ENCODE data around the gene GUCY1B1. TPM values are rescaled to one million over a fixed set of nuclear protein-coding genes. Genes with fewer than 3 reads are reported as not detected.

Gene GUCY1B1
- total RNA-seq, 1 donor from 2014 or later: 1.5 TPM

- H3K79me2 ChIP-seq (ENCODE audit: insufficient read depth, low read length): no peaks in the 10 kb centered on the region
- H3K4me3 ChIP-seq (ENCODE audit: insufficient read depth, low read depth, low read length): no peak overlapping the region
- H3K9me3 ChIP-seq (ENCODE audit: insufficient read depth, low read depth, low read length): no peaks in the 10 kb centered on the region
- H3K27ac ChIP-seq (ENCODE audit: low read depth, low read length): no peak overlapping the region
- Mint-ChIP-seq H3K27me3 (ENCODE audit: low read depth, unreplicated experiment) (no peaks in the 10 kb centered on the region), H3K27ac (ENCODE audit: unreplicated experiment) (no peak overlapping the region), H3K9me3 (ENCODE audit: unreplicated experiment) (no peaks in the 10 kb centered on the region), H3K36me3 (ENCODE audit: low read depth, unreplicated experiment) (no peaks in the 10 kb centered on the region), H3K4me1 (ENCODE audit: low read depth, unreplicated experiment) (no peaks in the 10 kb centered on the region), H3K4me3 (ENCODE audit: unreplicated experiment) (no peak overlapping the region)
- no peak for TF ChIP-seq EZH2 (IDR thresholded peaks at IDR 0.05; ENCODE audit: insufficient read depth, low read length)
- TF ChIP-seq, protein P1, sequence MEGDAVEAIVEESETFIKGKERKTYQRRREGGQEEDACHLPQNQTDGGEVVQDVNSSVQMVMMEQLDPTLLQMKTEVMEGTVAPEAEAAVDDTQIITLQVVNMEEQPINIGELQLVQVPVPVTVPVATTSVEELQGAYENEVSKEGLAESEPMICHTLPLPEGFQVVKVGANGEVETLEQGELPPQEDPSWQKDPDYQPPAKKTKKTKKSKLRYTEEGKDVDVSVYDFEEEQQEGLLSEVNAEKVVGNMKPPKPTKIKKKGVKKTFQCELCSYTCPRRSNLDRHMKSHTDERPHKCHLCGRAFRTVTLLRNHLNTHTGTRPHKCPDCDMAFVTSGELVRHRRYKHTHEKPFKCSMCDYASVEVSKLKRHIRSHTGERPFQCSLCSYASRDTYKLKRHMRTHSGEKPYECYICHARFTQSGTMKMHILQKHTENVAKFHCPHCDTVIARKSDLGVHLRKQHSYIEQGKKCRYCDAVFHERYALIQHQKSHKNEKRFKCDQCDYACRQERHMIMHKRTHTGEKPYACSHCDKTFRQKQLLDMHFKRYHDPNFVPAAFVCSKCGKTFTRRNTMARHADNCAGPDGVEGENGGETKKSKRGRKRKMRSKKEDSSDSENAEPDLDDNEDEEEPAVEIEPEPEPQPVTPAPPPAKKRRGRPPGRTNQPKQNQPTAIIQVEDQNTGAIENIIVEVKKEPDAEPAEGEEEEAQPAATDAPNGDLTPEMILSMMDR (IDR thresholded peaks at IDR 0.05; ENCODE audit: insufficient read depth, low read depth, low read length): no peak
- no peak overlapping the region for H3K4me2 ChIP-seq (ENCODE audit: low read length)
- H3K36me3 ChIP-seq (ENCODE audit: insufficient read depth, low read length): no peaks in the 10 kb centered on the region
- H3K27me3 ChIP-seq (ENCODE audit: insufficient read depth, low read length): no peaks in the 10 kb centered on the region
- no peak overlapping the region for H2AFZ ChIP-seq (ENCODE audit: low read depth, low read length)
- FAIRE-seq: no peak
- DNase-seq (ENCODE audit: low read depth): no peak
- H3K4me1 ChIP-seq (ENCODE audit: insufficient read depth, low read length): peaks cover 3% of the 10 kb centered on the region
- H4K20me1 ChIP-seq (ENCODE audit: insufficient read depth, low read length): no peaks in the 10 kb centered on the region
- H3K9ac ChIP-seq (ENCODE audit: low read length): no peak overlapping the region
Observed at GRCh38 chr4:155842080-155842479, 83.3 kb downstream of the GUCY1B1 start.

GRCh38 chr4:155846929-155847328 lies 88.1 kb downstream of the GUCY1B1 start:
- Mint-ChIP-seq H3K36me3 (ENCODE audit: low read depth, unreplicated experiment) (no peaks in the 10 kb centered on the region), H3K27ac (ENCODE audit: unreplicated experiment) (no peak overlapping the region), H3K4me1 (ENCODE audit: low read depth, unreplicated experiment) (no peaks in the 10 kb centered on the region), H3K27me3 (ENCODE audit: low read depth, unreplicated experiment) (no peaks in the 10 kb centered on the region), H3K4me3 (ENCODE audit: unreplicated experiment) (no peak overlapping the region), H3K9me3 (ENCODE audit: unreplicated experiment) (no peaks in the 10 kb centered on the region)
- no peak for DNase-seq (ENCODE audit: low read depth)
- H3K4me1 ChIP-seq (ENCODE audit: insufficient read depth, low read length): no peaks in the 10 kb centered on the region
- no peaks in the 10 kb centered on the region for H3K9me3 ChIP-seq (ENCODE audit: insufficient read depth, low read depth, low read length)
- H4K20me1 ChIP-seq (ENCODE audit: insufficient read depth, low read length): no peaks in the 10 kb centered on the region
- no peaks in the 10 kb centered on the region for H3K79me2 ChIP-seq (ENCODE audit: insufficient read depth, low read length)
- no peaks in the 10 kb centered on the region for H3K27me3 ChIP-seq (ENCODE audit: insufficient read depth, low read length)
- no peak for FAIRE-seq
- no peaks in the 10 kb centered on the region for H3K36me3 ChIP-seq (ENCODE audit: insufficient read depth, low read length)
- H2AFZ ChIP-seq (ENCODE audit: low read depth, low read length): no peak overlapping the region
- H3K4me3 ChIP-seq (ENCODE audit: insufficient read depth, low read depth, low read length): no peak overlapping the region
- H3K9ac ChIP-seq (ENCODE audit: low read length): no peak overlapping the region
- H3K27ac ChIP-seq (ENCODE audit: low read depth, low read length): no peak overlapping the region
- TF ChIP-seq EZH2 (IDR thresholded peaks at IDR 0.05; ENCODE audit: insufficient read depth, low read length): no peak
- TF ChIP-seq, protein P1 (IDR thresholded peaks at IDR 0.05; ENCODE audit: insufficient read depth, low read depth, low read length): no peak
- no peak overlapping the region for H3K4me2 ChIP-seq (ENCODE audit: low read length)

DNA sequence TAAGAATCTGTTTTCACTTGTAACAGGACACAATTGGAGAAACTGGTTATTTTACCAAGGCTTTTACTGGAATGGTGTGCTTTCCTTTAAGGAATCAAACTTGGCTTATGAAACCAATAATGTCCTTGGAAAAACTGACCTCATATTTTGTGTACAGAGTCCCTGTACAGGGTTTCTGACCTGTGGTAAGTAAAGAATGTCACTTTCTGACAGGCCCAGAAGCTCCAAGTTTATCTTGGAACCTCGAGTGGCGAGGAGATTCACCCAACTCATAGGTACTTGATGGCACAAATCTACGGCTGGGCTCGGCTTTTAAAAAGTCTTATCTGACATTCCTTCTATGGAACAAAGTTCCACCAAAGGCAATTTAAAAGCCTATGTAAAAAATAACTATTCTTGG lies 90.2 kb downstream of the GUCY1B1 start:
- no peak for TF ChIP-seq EZH2 (IDR thresholded peaks at IDR 0.05; ENCODE audit: insufficient read depth, low read length)
- Histone ChIP-seq H3K4me2 (ENCODE audit: low read length) (no peak overlapping the region), H4K20me1 (ENCODE audit: insufficient read depth, low read length) (no peaks in the 10 kb centered on the region), H3K36me3 (ENCODE audit: insufficient read depth, low read length) (no peaks in the 10 kb centered on the region), H3K9me3 (ENCODE audit: insufficient read depth, low read depth, low read length) (no peaks in the 10 kb centered on the region), H3K4me1 (ENCODE audit: insufficient read depth, low read length) (no peaks in the 10 kb centered on the region), H3K4me3 (ENCODE audit: insufficient read depth, low read depth, low read length) (no peak overlapping the region), H3K9ac (ENCODE audit: low read length) (no peak overlapping the region), H3K79me2 (ENCODE audit: insufficient read depth, low read length) (no peaks in the 10 kb centered on the region), H2AFZ (ENCODE audit: low read depth, low read length) (no peak overlapping the region), H3K27ac (ENCODE audit: low read depth, low read length) (no peak overlapping the region), H3K27me3 (ENCODE audit: insufficient read depth, low read length) (no peaks in the 10 kb centered on the region)
- no peak for FAIRE-seq
- Mint-ChIP-seq H3K36me3 (ENCODE audit: low read depth, unreplicated experiment) (no peaks in the 10 kb centered on the region), H3K27me3 (ENCODE audit: low read depth, unreplicated experiment) (no peaks in the 10 kb centered on the region), H3K4me3 (ENCODE audit: unreplicated experiment) (no peak overlapping the region), H3K27ac (ENCODE audit: unreplicated experiment) (no peak overlapping the region), H3K4me1 (ENCODE audit: low read depth, unreplicated experiment) (no peaks in the 10 kb centered on the region), H3K9me3 (ENCODE audit: unreplicated experiment) (no peaks in the 10 kb centered on the region)
- no peak for DNase-seq (ENCODE audit: low read depth)

All from astrocyte (in vitro differentiated cells and primary cell).